ENCODE results near the gene TMEM40. TPM values are rescaled to one million over a fixed set of nuclear protein-coding genes. Genes with fewer than 3 reads are reported as not detected.

TMEM40 gene
- total RNA-seq, 1 donor, result not detected

DNA sequence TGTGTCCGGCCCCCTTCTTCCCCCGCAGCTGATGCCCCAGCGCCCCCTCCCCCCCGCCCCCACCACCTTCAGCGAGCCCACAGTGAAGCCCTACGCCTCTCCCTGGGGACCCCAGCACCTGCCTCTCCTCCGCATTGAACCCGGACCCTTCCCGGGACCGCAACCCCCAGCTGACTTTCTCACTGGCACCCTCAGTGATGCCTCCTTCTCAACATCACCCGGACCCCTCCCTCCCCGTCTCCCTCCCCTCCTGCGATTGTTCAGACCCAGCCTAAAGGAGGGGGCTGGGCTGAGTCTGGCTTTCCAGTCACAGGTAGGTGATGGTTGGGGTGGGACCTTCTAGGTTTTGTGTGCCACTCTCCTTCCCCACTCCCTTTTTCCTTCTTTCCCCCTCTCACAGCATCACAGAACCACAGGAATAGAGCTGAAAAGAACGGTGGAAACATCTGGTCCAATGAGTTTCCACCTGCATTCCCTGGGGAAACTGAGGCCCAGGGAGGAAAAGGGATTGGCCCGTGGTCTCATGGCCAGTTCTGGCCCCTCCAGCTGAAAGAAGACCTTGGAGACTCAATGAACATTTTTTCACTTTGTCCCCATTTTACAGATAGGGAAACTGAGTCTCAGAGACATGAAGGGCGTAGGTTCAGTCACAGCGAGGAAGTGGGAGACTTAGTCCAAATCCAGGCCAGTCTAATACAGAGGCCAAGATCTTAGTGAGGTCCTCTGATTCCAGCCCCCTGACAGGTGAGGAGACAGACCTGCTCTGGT is 38.2 kb upstream of the TMEM40 start:
- no peak for DNase-seq (ENCODE audit: insufficient read length, low spot score, missing footprints)
- H4K20me1 ChIP-seq (ENCODE audit: insufficient read depth, low read length), result peaks cover 2% of the 10 kb centered on the region
- H3K9me3 ChIP-seq (ENCODE audit: low read depth, low read length), result no peaks in the 10 kb centered on the region
- H3K27me3 ChIP-seq (ENCODE audit: insufficient read depth, low read length), result no peaks in the 10 kb centered on the region
- no peak overlapping the region for H3K27ac ChIP-seq (ENCODE audit: low read depth, low read length)
- peak overlapping the region; percentile 86 for H3K4me2 ChIP-seq (ENCODE audit: insufficient read depth, low read length)
- no peak overlapping the region for H2AFZ ChIP-seq (ENCODE audit: low read length)
- no peaks in the 10 kb centered on the region for H3K36me3 ChIP-seq (ENCODE audit: insufficient read depth, low read length)
- no peaks in the 10 kb centered on the region for H3K79me2 ChIP-seq (ENCODE audit: insufficient read depth, low read length)
- peaks cover 5% of the 10 kb centered on the region for H3K4me1 ChIP-seq (ENCODE audit: insufficient read depth, low read length)
- H3K4me3 ChIP-seq (ENCODE audit: insufficient read depth, low read length), result peak overlapping the region; percentile 77
- TF ChIP-seq, protein P1, sequence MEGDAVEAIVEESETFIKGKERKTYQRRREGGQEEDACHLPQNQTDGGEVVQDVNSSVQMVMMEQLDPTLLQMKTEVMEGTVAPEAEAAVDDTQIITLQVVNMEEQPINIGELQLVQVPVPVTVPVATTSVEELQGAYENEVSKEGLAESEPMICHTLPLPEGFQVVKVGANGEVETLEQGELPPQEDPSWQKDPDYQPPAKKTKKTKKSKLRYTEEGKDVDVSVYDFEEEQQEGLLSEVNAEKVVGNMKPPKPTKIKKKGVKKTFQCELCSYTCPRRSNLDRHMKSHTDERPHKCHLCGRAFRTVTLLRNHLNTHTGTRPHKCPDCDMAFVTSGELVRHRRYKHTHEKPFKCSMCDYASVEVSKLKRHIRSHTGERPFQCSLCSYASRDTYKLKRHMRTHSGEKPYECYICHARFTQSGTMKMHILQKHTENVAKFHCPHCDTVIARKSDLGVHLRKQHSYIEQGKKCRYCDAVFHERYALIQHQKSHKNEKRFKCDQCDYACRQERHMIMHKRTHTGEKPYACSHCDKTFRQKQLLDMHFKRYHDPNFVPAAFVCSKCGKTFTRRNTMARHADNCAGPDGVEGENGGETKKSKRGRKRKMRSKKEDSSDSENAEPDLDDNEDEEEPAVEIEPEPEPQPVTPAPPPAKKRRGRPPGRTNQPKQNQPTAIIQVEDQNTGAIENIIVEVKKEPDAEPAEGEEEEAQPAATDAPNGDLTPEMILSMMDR (IDR thresholded peaks at IDR 0.05; ENCODE audit: extremely low read depth, low read depth, low read length), result no peak

DNA sequence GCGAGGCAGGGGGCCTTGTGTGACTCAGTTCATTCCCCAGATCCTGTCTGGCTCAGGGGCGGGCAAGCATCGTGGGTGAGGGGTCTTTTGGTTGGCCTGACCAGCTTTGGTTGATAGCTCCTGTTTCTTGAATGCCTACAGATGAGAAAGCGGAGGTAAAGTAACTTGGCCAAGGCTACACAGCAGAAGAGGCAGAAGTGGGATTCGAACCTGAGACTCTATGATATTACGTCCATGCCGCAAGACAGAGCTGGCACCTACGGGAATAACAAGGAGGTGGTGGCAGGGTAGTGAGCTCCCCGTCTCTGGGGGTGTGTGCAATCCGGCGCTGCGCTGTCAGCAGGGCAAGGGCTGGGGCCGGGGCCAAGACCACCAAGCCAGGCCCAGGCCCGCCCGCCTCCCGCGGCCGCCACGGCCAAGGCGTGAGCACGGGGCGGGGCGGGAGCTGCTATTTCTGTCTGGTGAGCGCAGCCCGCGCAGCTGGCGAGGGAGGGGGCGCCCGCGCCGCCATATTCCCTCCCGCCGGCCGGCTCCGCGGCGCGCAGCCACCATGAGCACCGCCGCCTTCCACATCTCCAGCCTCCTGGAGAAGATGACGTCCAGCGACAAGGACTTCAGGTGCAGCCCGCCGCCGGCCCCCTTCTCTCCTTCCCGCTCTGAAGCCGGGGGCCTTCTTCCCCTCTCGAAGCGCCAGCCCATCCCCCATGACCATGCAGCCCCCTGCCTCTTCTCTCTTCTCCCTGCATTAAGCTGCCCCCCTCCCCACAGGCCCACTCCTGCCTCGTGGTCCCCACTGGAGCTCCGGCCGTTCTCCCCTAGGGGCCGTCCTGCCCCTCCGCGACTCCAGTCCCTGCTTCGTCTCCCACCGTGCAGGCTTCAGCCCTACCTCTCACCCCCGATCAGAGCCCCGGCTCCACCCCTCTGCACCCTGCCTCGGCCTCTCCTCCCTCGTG is 37.4 kb upstream of the TMEM40 start, which contains the start of gene CAND2:
CAND2 (plus strand) TSS at position 510 of the 953 bp plus-strand sequence; CDS start at position 551, 41 bp downstream.
- DNase-seq (ENCODE audit: insufficient read length, low spot score, missing footprints), result peak; percentile 94
- peak within 1 kb of the TSS; percentile 77 for H3K4me3 ChIP-seq (ENCODE audit: insufficient read depth, low read length)
- no peaks in the 10 kb centered on the region for H3K9me3 ChIP-seq (ENCODE audit: low read depth, low read length)
- TF ChIP-seq, protein P1 (IDR thresholded peaks at IDR 0.05; ENCODE audit: extremely low read depth, low read depth, low read length), result no peak
- H3K79me2 ChIP-seq (ENCODE audit: insufficient read depth, low read length), result no peaks in the 10 kb centered on the region
- H3K27me3 ChIP-seq (ENCODE audit: insufficient read depth, low read length), result no peaks in the 10 kb centered on the region
- no peaks in the 10 kb centered on the region for H3K36me3 ChIP-seq (ENCODE audit: insufficient read depth, low read length)
- H3K4me1 ChIP-seq (ENCODE audit: insufficient read depth, low read length), result peaks cover 5% of the 10 kb centered on the region
- peaks cover 2% of the 10 kb centered on the region for H4K20me1 ChIP-seq (ENCODE audit: insufficient read depth, low read length)
- peak within 1 kb of the TSS; percentile 23 for H3K27ac ChIP-seq (ENCODE audit: low read depth, low read length)
- H2AFZ ChIP-seq (ENCODE audit: low read length), result peak within 1 kb of the TSS; percentile 91
- H3K4me2 ChIP-seq (ENCODE audit: insufficient read depth, low read length), result peak within 1 kb of the TSS; percentile 86

DNA sequence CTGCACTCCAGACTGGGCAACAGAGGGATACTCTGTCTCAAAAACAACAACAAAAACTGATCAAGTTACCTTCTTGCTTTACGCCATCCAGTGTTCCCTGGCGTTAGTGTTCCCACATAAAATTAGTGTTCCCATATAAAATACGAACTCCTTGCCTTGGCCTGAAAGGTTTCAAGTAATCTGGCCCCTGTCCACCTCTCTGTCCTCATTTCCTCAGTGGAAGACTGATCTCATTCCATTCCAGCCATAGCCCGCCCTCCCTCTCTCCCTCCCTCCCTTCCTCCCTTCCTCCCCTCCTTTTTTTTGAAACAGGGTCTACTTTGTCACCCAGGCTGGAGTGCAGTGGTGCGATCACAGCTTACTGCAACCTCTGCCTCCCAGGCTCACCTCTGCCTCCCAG is 34.6 kb upstream of the TMEM40 start:
- no peaks in the 10 kb centered on the region for H3K36me3 ChIP-seq (ENCODE audit: insufficient read depth, low read length)
- H3K27me3 ChIP-seq (ENCODE audit: insufficient read depth, low read length), result no peaks in the 10 kb centered on the region
- no peak overlapping the region for H3K4me3 ChIP-seq (ENCODE audit: insufficient read depth, low read length)
- DNase-seq (ENCODE audit: insufficient read length, low spot score, missing footprints), result no peak
- H2AFZ ChIP-seq (ENCODE audit: low read length), result no peak overlapping the region
- no peak overlapping the region for H3K4me2 ChIP-seq (ENCODE audit: insufficient read depth, low read length)
- no peaks in the 10 kb centered on the region for H3K79me2 ChIP-seq (ENCODE audit: insufficient read depth, low read length)
- peaks cover 5% of the 10 kb centered on the region for H3K4me1 ChIP-seq (ENCODE audit: insufficient read depth, low read length)
- peaks cover 2% of the 10 kb centered on the region for H4K20me1 ChIP-seq (ENCODE audit: insufficient read depth, low read length)
- no peak overlapping the region for H3K27ac ChIP-seq (ENCODE audit: low read depth, low read length)
- TF ChIP-seq, protein P1 (IDR thresholded peaks at IDR 0.05; ENCODE audit: extremely low read depth, low read depth, low read length), result no peak
- no peaks in the 10 kb centered on the region for H3K9me3 ChIP-seq (ENCODE audit: low read depth, low read length)

Data from osteoblast (primary cell).